NCI-H446 (cell line): ENCODE measurements around the gene TSPYL2.

Experiments
- DNase-seq, 2 experiments: peaks; one replicate each; lab custom pipeline; 2025; lab: John Stamatoyannopoulos, UW

The TSPYL2 gene

GRCh38 chrX:53081925-53082772 is at the start of gene TSPYL2:
Gene TSPYL2 (plus strand): TSS chrX:53082367. CDS start chrX:53082499, 132 bp downstream.
- DNase-seq: peak; percentile 92 to 96

DNA sequence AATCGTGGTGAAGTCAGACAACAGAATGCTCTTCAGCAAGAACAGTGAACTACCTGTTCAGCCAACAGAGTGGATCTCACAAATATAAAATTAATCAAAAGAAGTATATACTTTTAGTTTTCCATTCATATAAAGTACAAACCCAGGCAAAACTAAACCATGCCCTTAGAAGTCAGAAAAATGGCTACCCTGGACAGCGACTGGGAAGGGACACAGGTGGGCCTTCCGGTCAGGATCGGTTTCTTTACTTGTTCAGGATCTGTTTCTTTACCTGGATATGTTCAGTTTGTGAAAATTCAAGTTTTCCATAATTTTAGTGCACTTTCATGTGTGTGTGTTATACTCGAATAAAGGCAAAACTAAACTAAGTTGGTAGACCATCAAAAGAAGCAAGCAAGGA is 46.0 kb upstream of the TSPYL2 start:
- DNase-seq: no peak

DNA sequence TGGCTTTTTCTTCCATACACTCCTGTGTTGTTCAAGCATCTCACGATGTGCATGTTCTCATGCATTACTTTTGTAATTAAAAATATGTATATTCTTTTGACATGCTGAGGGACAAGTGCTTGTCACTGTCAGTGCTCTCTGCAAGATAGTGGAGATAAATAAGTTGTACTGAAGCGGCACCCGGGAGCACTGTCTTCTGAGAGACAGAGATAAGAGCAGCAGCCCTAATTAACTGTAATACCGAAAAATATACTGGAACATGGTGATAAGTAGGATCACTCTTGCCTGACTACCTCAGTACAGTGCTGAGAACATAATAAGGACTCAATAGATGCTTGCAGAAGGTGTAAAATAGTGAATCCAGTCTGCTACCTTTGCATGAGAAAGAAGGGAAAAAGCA is 42.9 kb upstream of the TSPYL2 start:
- no peak for DNase-seq

GRCh38 chrX:53044995-53045394 is 37.2 kb upstream of the TSPYL2 start:
- no peak for DNase-seq

DNA sequence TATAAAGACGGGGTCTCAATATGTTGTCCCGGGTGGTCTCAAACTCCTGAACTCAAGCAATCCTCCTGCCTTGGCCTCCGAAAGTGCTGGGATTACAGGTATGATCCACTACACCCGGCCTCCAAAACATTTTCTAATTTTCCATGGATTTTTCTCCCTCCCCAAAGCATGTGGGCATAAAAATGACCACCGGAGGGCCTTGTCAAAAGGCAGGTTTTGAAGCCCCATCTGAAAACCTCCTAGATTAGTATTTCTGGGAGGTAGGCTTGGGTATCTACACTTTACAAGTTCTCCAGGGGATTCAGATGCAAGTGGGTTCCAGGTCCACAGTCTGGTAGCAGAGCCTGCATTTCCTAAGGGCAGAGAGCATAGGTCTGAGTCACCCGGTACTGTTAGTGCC is 34.9 kb upstream of the TSPYL2 start:
- DNase-seq: peak in 1 of 2 experiments; percentile 1

GRCh38 chrX:53048169-53049126 is 33.7 kb upstream of the TSPYL2 start, which contains the start of gene GPR173:
Gene GPR173 (plus strand): TSS chrX:53048789. CDS start chrX:53076622, 27,833 bp downstream.
- DNase-seq: peak; percentile 1 to 71

DNA sequence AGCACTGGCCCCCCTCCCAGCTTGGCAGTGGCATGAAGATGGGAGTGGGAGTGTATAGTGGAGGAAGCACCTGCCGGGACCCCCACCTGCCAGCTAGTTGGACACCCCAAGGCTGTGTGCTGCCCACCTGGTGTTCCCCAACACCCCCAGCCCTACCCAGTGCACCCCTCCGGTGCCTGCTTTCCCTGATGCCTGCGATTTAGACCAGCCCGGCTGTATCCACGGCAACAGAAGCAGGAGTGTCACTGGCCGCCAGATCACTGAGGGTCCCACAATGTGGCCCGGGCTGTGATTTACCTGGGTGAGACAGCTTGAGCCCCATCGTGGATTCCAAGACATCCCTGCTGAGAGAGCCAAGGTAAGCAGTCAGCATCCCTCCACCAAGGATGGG is 33.0 kb upstream of the TSPYL2 start:
- no peak for DNase-seq

- no peak for DNase-seq
Measured at GRCh38 chrX:53050841-53051240, 31.3 kb upstream of the TSPYL2 start.

DNA sequence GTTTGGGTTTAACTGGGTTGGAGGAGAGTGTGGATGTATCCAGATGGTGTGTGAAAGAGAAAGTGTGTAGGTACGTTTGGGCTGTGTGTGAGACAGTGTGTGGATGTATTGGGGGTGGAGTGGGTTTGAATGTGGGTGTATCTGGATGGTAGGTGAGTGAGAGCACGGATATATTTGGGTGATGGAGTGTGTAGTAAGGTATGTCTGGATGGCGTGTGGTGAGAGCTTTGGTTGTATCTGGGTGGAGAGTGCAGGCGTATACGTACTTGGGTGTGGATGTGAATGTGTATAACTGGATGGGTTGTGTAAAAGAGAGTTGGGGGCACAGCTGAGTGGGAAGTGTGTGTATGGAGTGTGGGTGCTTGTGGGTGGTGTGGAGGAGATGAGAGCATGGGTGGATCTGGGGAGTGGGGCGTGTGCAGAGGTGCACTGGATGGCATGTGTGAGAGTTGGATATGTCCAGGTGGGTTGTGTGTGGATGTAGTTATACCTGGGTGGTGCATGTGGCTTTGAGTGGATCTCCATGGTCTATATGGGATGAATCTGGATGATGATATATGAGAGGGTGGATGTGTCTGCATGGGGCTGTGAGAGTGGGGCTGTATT is 26.8 kb upstream of the TSPYL2 start:
- no peak for DNase-seq

DNA sequence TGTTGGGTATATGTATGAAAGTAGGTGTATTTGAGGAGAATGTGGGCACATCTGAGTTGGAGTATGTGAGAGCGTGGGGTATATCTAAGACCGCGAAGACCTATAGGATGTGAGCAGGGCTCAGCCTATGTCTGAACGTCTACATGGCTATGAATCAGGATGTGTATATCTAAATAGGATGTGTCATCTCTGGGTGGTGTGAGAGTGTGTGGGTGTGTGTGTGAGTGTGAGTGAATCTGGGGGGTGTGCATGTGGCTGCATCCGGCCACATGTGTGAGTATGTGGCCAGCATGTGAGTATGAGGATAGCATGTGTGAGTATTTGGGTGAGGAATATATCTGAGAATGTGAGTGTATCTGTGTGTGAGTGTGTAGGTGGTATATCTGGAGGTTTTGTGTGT is 25.9 kb upstream of the TSPYL2 start:
- no peak for DNase-seq

- DNase-seq: no peak
Measured at GRCh38 chrX:53065104-53065503, 17.1 kb upstream of the TSPYL2 start.

DNA sequence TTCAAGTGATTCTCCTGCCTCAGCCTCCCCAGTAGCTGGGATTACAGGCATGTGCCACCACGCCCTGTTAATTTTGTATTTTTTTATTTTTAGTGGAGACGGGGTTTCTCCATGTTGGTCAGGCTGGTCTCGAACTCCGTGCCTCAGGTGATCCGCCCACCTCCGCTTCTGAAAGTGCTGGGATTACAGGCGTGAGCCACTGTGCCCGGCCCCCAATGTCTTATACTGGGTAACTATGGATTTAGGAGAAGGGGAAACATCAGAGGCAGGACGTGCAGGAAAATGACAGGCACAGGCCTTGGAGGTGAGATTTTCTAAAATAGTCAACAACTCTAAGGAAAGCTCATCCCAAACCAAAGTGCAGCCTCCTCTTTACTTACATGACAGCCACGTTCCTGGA is 11.1 kb upstream of the TSPYL2 start:
- DNase-seq: no peak

DNA sequence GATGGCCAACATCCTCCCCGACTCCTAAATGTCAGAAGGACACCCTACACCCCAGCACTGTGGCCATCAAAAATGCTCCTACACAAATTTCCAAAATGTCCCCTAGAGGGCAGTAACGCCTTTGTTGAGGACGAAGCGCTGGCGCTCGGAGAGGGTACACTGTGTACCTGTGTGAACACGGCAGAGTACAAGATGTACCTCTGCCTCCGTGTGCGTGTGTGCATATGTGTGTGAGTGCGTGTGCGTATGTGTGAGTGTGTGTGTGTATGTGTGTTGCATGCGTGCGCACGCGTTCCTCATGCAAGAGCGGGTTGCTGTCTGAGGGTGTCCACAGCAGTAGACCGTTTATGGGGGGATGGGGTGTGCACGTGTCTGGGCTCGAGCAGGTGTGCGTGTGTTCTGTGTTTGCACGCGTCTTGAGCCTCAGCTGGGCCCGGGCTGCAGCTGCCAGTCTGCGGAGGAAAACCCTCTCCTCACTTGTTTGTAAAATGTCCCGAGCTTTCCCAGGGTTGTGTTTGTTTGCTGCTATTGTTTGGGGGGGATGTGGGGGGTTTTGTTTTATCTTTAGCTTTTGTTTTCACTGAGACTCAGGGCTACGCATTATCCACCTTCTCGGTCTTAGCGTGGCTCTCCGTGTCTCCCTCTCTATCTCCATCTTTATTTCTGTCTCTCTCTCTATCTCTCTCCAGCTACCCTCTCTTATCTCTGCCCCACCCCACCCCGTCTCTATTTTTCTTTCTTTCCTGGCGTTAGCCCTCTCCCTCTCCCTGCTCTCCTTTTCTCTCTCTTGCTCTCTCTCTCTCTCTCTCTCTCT is 10.4 kb upstream of the TSPYL2 start:
- peak; percentile 43 to 73 for DNase-seq

DNA sequence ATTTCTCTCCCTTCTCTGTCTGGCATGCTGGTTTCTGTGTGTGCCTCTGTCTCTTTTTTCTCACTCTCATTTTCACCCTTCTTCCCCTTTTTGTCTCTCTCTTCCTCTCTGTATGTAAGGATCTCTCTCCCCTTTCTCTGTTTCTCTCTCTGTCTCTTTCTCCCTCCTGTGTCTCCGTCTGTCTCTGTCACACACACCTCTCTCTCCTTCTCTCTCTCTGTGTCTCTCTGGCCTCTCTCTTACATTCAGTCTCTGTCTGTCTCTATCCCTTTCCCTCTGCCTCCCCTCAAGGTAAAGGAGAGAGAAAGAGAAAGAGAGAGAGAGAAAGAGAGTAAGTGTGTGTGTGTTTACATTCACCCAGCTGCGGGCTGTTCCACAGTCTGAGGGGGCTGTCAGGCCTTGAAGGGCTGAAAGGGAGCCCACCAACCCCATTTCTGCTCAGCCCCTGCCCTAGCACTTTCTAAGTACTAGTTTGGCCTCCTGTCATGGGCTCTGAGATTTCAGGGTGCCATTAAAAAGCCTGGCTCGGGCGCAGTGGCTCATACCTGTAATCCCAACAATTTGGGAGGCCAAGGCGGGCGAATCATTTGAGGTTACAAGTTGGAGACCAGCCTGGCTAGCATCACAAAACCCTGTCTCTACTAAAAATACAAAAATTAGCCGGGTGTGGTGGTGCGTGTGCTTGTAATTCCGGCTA is 9.6 kb upstream of the TSPYL2 start:
- no peak for DNase-seq

- DNase-seq: no peak
Measured at GRCh38 chrX:53073115-53073586, 9.0 kb upstream of the TSPYL2 start.

DNA sequence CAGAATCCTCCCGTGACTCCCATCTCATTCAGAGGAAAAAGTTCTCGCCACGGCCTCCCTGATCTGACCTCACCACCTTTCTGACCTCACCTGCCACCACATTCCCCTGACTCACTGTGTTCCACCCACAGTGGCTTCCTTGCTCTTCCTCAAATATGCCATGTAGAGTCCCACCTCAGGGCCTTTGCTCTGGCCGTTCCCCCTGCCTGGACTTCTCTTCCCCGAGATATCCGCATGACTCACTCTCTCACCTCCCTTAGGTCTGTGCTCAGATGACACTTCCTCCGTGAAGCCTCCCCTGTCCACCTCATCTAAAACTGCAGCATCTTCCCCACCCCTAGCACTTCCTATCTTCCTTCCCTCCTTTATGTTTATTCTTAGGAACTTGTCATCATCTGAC is 7.2 kb upstream of the TSPYL2 start:
- DNase-seq: no peak

DNA sequence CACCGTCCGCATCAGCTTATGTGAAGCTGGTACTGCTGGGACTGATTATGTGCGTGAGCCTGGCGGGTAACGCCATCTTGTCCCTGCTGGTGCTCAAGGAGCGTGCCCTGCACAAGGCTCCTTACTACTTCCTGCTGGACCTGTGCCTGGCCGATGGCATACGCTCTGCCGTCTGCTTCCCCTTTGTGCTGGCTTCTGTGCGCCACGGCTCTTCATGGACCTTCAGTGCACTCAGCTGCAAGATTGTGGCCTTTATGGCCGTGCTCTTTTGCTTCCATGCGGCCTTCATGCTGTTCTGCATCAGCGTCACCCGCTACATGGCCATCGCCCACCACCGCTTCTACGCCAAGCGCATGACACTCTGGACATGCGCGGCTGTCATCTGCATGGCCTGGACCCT is 5.5 kb upstream of the TSPYL2 start:
- DNase-seq: no peak

- no peak for DNase-seq
Measured at GRCh38 chrX:53077207-53078197, 4.7 kb upstream of the TSPYL2 start.

GRCh38 chrX:53078943-53079342 is 3.2 kb upstream of the TSPYL2 start:
- DNase-seq: no peak
